OCI-LY7 (cell line): ENCODE measurements around the gene KIAA1328. TPM values are rescaled to one million over a fixed set of nuclear protein-coding genes. Genes with fewer than 3 reads are reported as not detected.

Experiments used
- BruUV-seq: library from RNA; stranded (reverse); fragments of 400-500 nt; replicated peaks from 2 replicates; lab custom pipeline; 2021; lab: Mats Ljungman, UMichigan
- CTCF ChIA-PET: fragments of 300-600 bp; sonication (Branson Sonifier 250); formaldehyde crosslinking; loops from one replicate; lab custom pipeline; 2022; ENCODE audit warnings: antibody characterized with exemption; ENCODE audit not compliant: unreplicated experiment; lab: Charles Lee
- POLR2A ChIA-PET: fragments of 300-600 bp; sonication (Branson Sonifier 250); formaldehyde crosslinking; loops from one replicate; lab custom pipeline; 2022; ENCODE audit warnings: antibody characterized with exemption; lab: Charles Lee
- DNase-seq: peaks from one replicate; pipeline ENCODE4 v3.0.0-alpha.2; 2015; ENCODE audit warnings: low spot score
- H2AFZ ChIP-seq: fragments of 200-600 bp; sonication (generic), shearing (Covaris generic); 2 replicates; pipeline ENCODE4 v1.6.1; 2014; ENCODE audit warnings: mild to moderate bottlenecking, antibody characterized with exemption, low read length, moderate library complexity
- H3K27ac ChIP-seq: fragments of 200-600 bp; sonication (generic); 2 replicates; pipeline ENCODE4 v1.5.1; 2014; ENCODE audit warnings: mixed run types, low read depth, mild to moderate bottlenecking, moderate library complexity, low read length, inconsistent platforms; ENCODE audit not compliant: poor library complexity, severe bottlenecking
- H3K36me3 ChIP-seq: fragments of 200-600 bp; sonication (generic); 2 replicates; pipeline ENCODE4 v1.6.1; 2014; ENCODE audit warnings: mild to moderate bottlenecking, antibody characterized with exemption, low read length, moderate library complexity, mixed read lengths; ENCODE audit not compliant: insufficient read depth
- H3K4me1 ChIP-seq: fragments of 200-600 bp; sonication (generic); 2 replicates; pipeline ENCODE4 v1.5.1; 2014; ENCODE audit warnings: mild to moderate bottlenecking, low read length; ENCODE audit not compliant: insufficient read depth, poor library complexity, severe bottlenecking
- H3K4me2 ChIP-seq: fragments of 200-600 bp; sonication (generic); 2 replicates; pipeline ENCODE4 v1.6.1; 2014; ENCODE audit warnings: mild to moderate bottlenecking, low read length
- H3K4me3 ChIP-seq: fragments of 200-600 bp; sonication (generic); 2 replicates; pipeline ENCODE4 v1.5.1; 2014; ENCODE audit warnings: mild to moderate bottlenecking, low read depth, low read length; ENCODE audit not compliant: poor library complexity, severe bottlenecking
- H3K79me2 ChIP-seq: fragments of 200-600 bp; sonication (generic); 2 replicates; pipeline ENCODE4 v1.6.1; 2016; ENCODE audit warnings: low read depth, mild to moderate bottlenecking, low read length, moderate library complexity, mixed read lengths; ENCODE audit not compliant: insufficient read depth
- H3K9me2 ChIP-seq: fragments of 200-600 bp; sonication (generic); 2 replicates; pipeline ENCODE4 v1.6.1; 2016; ENCODE audit warnings: mild to moderate bottlenecking, low read length, mixed read lengths; ENCODE audit not compliant: insufficient read depth
- H3K9me3 ChIP-seq: fragments of 200-600 bp; sonication (generic); 2 replicates; pipeline ENCODE4 v1.6.1; 2014; ENCODE audit warnings: mild to moderate bottlenecking, mixed run types, low read length, mixed read lengths
- H4K20me1 ChIP-seq: fragments of 200-600 bp; sonication (generic); 2 replicates; pipeline ENCODE4 v1.6.1; 2014; ENCODE audit warnings: mild to moderate bottlenecking, antibody characterized with exemption, low read length, moderate library complexity, mixed read lengths; ENCODE audit not compliant: insufficient read depth
- CTCF ChIP-seq: fragments of 200-600 bp; sonication (generic); conservative IDR thresholded peaks from 2 replicates; pipeline ENCODE4 v1.5.1; 2014; ENCODE audit warnings: mild to moderate bottlenecking, antibody characterized with exemption, low read length, moderate library complexity, mixed read lengths
- EZH2phosphoT487 ChIP-seq: fragments of 200-600 bp; sonication (generic); IDR thresholded peaks from 2 replicates; pipeline ENCODE4 v1.6.1; 2018; ENCODE audit warnings: low read depth, borderline replicate concordance, mild to moderate bottlenecking, mixed run types, antibody characterized with exemption, low read length, moderate library complexity, mixed read lengths
- intact Hi-C: fragments of 100-400 bp; cut with micrococcal nuclease; formaldehyde crosslinking; loops from one replicate; pipeline ENCODE4 v1.10.0; 2022; ENCODE audit not compliant: unreplicated experiment
- total RNA-seq, 2 experiments: library from RNA; depleted of rRNA in 1 of 2; stranded (reverse); fragments of >200 nt in 1 of 2; shearing (Covaris generic) in 1 of 2; gene quantifications; 2 replicates each; pipeline ENCODE4 v1.2.3, GENCODE V29; 2014 to 2022

KIAA1328 gene
- total RNA-seq, 2 experiments from 2014 or later, result 3.0 to 5.8 TPM

- intact Hi-C loops, result no loop called here
- peak overlapping the region; percentile 49 for H3K27ac ChIP-seq
- peak overlapping the region; percentile 83 for H3K4me3 ChIP-seq
- H3K4me2 ChIP-seq, result peak overlapping the region; percentile 93
- BruUV-seq, result no TSS peak
- no peak for TF ChIP-seq CTCF
- TF ChIP-seq EZH2phosphoT487, result no peak
- peaks cover 17% of the 10 kb centered on the region for H3K4me1 ChIP-seq
- peak overlapping the region; percentile 66; the same call in 1 of the 2 replicates for H2AFZ ChIP-seq
- no peaks in the 10 kb centered on the region for H3K9me3 ChIP-seq
- POLR2A ChIA-PET, result interaction anchor here (0.6 kb wide), 1 partner anchor 733 kb away, joined by 3 read pairs; no protein-coding TSS in a partner anchor
- peaks cover 24% of the 10 kb centered on the region for H3K36me3 ChIP-seq
- DNase-seq, result peak; percentile 4
- peaks cover 22% of the 10 kb centered on the region; the same call in 1 of the 2 replicates for H3K79me2 ChIP-seq
- CTCF ChIA-PET, result no interaction called here
- no peaks in the 10 kb centered on the region for H4K20me1 ChIP-seq
- H3K9me2 ChIP-seq, result no peaks in the 10 kb centered on the region
Measured at GRCh38 chr18:36828157-36828629, 734 bp upstream of the KIAA1328 start.

GRCh38 chr18:36829362-36830157 lies 633 bp downstream of the KIAA1328 start:
- no peak for DNase-seq
- TF ChIP-seq EZH2phosphoT487 (no peak), CTCF (no peak)
- Histone ChIP-seq H3K79me2 (peaks cover 22% of the 10 kb centered on the region; the same call in 1 of the 2 replicates), H3K4me3 (peak overlapping the region; percentile 83), H2AFZ (peak overlapping the region; percentile 66; the same call in 1 of the 2 replicates), H3K4me1 (peaks cover 18% of the 10 kb centered on the region), H3K36me3 (peaks cover 14% of the 10 kb centered on the region), H3K9me2 (no peaks in the 10 kb centered on the region), H3K9me3 (no peaks in the 10 kb centered on the region), H3K27ac (peak overlapping the region; percentile 49), H3K4me2 (peak overlapping the region; percentile 93), H4K20me1 (no peaks in the 10 kb centered on the region)
- intact Hi-C loops, result no loop called here
- ChIA-PET CTCF (no interaction called here), POLR2A (interaction anchor here (0.6 kb wide), 2 partner anchors 64 to 261 kb away, joined by 3 to 4 read pairs; no protein-coding TSS in a partner anchor)
- no TSS peak for BruUV-seq

- intact Hi-C loops, result no loop called here
- BruUV-seq, result no TSS peak
- POLR2A ChIA-PET, result interaction anchor here (0.6 kb wide), 1 partner anchor 262 kb away, joined by 4 read pairs; no protein-coding TSS in a partner anchor
Measured at GRCh38 chr18:36830158-36830495, 1.2 kb downstream of the KIAA1328 start.

More at GRCh38 chr18:36830158-36830495, 1.2 kb downstream of the KIAA1328 start:
- CTCF ChIA-PET, result no interaction called here
- Histone ChIP-seq H3K9me3 (no peaks in the 10 kb centered on the region), H3K79me2 (peaks cover 22% of the 10 kb centered on the region; the same call in 1 of the 2 replicates), H4K20me1 (no peaks in the 10 kb centered on the region), H3K9me2 (no peaks in the 10 kb centered on the region), H3K4me1 (peaks cover 18% of the 10 kb centered on the region), H3K36me3 (peaks cover 10% of the 10 kb centered on the region), H3K4me3 (peak overlapping the region; percentile 83), H2AFZ (peak overlapping the region; percentile 66; the same call in 1 of the 2 replicates), H3K27ac (no peak overlapping the region), H3K4me2 (peak overlapping the region; percentile 93)
- DNase-seq, result no peak
- TF ChIP-seq EZH2phosphoT487 (no peak), CTCF (no peak)
